Measurements from ENCODE around the gene WFIKKN2. TPM values are rescaled to one million over a fixed set of nuclear protein-coding genes. Genes with fewer than 3 reads are reported as not detected.
"Not testable (repeated sequence)": the region's sequence is repeated elsewhere in the genome, so short reads cannot be mapped to it uniquely, and the experiment has no call there.

WFIKKN2 gene
- total and polyA plus RNA-seq, 2 of the 13 experiments (the other 11 are each of a cell fraction or from before 2014, with no cell fraction given) = not detected

DNA sequence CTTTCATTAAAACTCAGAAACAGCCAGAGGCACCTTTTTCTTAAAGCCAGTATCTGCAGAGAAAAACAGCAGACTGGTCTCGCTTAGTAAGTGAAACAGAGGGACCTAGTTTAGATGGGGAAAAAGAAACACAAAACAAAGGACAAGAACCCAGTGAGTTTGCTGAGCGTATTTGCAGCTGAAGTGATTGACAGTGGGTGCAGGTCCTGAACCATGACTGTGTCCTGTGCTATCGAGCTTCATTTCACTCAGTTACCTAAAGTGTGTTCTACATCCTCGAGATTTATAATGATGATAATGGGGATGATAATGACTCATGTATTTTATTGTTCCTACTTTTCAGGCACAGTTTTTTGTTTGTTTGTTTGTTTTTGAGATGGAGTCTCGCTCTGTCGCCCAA, 31.7 kb upstream of the WFIKKN2 start (continued):
- TF ChIP-seq, protein P1, sequence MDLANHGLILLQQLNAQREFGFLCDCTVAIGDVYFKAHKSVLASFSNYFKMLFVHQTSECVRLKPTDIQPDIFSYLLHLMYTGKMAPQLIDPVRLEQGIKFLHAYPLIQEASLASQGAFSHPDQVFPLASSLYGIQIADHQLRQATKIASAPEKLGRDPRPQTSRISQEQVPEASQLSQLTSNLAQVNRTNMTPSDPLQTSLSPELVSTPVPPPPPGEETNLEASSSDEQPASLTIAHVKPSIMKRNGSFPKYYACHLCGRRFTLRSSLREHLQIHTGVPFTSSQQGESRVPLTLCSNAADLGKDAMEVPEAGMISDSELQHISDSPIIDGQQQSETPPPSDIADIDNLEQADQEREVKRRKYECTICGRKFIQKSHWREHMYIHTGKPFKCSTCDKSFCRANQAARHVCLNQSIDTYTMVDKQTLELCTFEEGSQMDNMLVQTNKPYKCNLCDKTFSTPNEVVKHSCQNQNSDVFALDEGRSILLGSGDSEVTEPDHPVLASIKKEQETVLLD (CRISPR knock-in tag; IDR thresholded peaks at IDR 0.05; ENCODE audit: low read depth) = no peak
- no peak for TF ChIP-seq PHF8 (CRISPR knock-in tag; IDR thresholded peaks at IDR 0.05)
- no peak for TF ChIP-seq FOXC1 (CRISPR knock-in tag; IDR thresholded peaks at IDR 0.05; ENCODE audit: borderline replicate concordance)
- TF ChIP-seq CEBPB (IDR thresholded peaks at IDR 0.05; ENCODE audit: borderline replicate concordance, low read depth, low read length) = no peak
- TF ChIP-seq ZSCAN25 (CRISPR knock-in tag; IDR thresholded peaks at IDR 0.05) = no peak
- TF ChIP-seq FOSL1 (CRISPR knock-in tag; IDR thresholded peaks at IDR 0.05; ENCODE audit: borderline replicate concordance) = no peak

DNA sequence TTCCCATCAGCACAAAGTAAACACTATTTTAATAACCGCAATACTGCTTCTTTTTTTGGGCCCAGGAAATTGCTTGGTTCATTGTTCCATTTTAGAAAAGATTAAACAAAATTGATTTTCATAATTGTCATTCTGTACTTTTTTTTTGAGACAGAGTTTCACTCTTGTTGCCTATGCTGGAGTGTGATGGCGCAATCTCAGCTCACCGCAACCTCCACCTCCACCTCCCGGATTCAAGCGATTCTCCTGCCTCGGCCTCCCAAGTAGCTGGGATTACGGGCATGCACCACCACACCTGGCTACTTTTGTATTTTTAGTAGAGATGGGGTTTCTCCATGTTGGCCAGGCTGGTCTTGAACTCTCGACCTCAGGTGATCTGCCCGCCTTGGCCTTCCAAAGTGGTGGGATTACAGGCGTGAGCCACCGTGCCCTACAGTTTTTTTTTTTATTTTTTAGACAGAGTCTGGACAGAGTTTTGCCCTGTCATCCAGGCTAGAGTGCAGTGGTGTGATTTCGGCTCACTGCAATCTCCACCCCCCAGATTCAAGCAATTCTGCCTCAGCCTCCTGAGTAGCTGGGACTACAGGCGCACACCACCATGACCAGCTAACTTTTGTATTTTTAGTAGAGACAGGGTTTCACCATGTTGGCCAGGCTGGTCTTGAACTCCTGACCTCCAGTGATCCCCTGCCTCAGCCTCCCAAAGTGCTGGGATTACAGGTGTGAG, 30.5 kb upstream of the WFIKKN2 start:
- H3K4me2 ChIP-seq (ENCODE audit: low read depth, low read length); H3K36me3 ChIP-seq (replicated peaks in 1 of 2; ENCODE audit: control insufficient read depth in 1 of 2, insufficient read depth in 2 of 2, low read length in 2 of 2); H3K9me3 ChIP-seq (ENCODE audit: low read length); H2AFZ ChIP-seq (ENCODE audit: low read length); H3K4me3 ChIP-seq (replicated peaks in 1 of 3; ENCODE audit: insufficient read depth in 1 of 3, low read depth in 2 of 3, low read length in 3 of 3); CTCF ChIA-PET (ENCODE audit: low intra/inter-chr PET ratio, low total read pairs); BruUV-seq (replicated peaks); in situ Hi-C loops (cut with HindIII; ENCODE audit: extremely low pct_ligation_motif_present, low pct_unique_long_range_greater_than_20kb); H3K9ac ChIP-seq (ENCODE audit: insufficient read depth, low read depth, low read length); H3K27ac ChIP-seq (ENCODE audit: extremely low read length, insufficient read depth, low read length); ATAC-seq; H4K20me1 ChIP-seq (ENCODE audit: insufficient read depth, low read length); FAIRE-seq; DNase-seq (ENCODE audit: low spot score); H3K79me2 ChIP-seq (ENCODE audit: insufficient read depth, low read length): not testable (repeated sequence)
- WGBS (ENCODE audit: low lambda C conversion rate) = 77% methylated on average over 13 of the region's 13 CpGs
- peaks cover 1 to 15% of the 10 kb centered on the region in 2 experiments; a peak in 4 of 5 replicates for H3K27me3 ChIP-seq (ENCODE audit: control insufficient read depth in 1 of 2, insufficient read depth in 2 of 2, low read length in 2 of 2)
- POLR2A ChIA-PET = interaction anchor here (3.0 kb wide), 1 partner anchor 62 kb away, joined by 11 read pairs; the partner anchor contains the start of gene TOB1
- intact Hi-C loops (cut with micrococcal nuclease; ENCODE audit: unreplicated experiment) = loop anchor here (5.0 kb wide), 1 partner anchor 37 kb away; no protein-coding TSS in a partner anchor
- H3K4me1 ChIP-seq (ENCODE audit: insufficient read depth, low read length) = peaks cover 96% of the 10 kb centered on the region
- TF ChIP-seq, protein P2, sequence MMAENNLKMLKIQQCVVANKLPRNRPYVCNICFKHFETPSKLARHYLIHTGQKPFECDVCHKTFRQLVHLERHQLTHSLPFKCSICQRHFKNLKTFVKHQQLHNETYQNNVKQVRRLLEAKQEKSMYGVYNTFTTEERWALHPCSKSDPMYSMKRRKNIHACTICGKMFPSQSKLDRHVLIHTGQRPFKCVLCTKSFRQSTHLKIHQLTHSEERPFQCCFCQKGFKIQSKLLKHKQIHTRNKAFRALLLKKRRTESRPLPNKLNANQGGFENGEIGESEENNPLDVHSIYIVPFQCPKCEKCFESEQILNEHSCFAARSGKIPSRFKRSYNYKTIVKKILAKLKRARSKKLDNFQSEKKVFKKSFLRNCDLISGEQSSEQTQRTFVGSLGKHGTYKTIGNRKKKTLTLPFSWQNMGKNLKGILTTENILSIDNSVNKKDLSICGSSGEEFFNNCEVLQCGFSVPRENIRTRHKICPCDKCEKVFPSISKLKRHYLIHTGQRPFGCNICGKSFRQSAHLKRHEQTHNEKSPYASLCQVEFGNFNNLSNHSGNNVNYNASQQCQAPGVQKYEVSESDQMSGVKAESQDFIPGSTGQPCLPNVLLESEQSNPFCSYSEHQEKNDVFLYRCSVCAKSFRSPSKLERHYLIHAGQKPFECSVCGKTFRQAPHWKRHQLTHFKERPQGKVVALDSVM (CRISPR knock-in tag; IDR thresholded peaks at IDR 0.05) = peak; percentile 58; the same call in 1 of the 2 replicates
- TF ChIP-seq ZMYM3 (CRISPR knock-in tag; IDR thresholded peaks at IDR 0.05) (peak; percentile 12; the same call in 1 of the 2 replicates), CEBPB (IDR thresholded peaks at IDR 0.05; ENCODE audit: borderline replicate concordance, low read depth, low read length) (peak; percentile 58; the same call in 1 of the 2 replicates), ZNF460 (CRISPR knock-in tag; IDR thresholded peaks at IDR 0.05; ENCODE audit: borderline replicate concordance) (peak; percentile 52; the same call in 1 of the 2 replicates), CEBPG (CRISPR knock-in tag; IDR thresholded peaks at IDR 0.05) (0 out of 2 replicates have a peak, but pooled peaks have one; percentile 27)
